Stimulated activated CD4-positive, alpha-beta T cell treated with anti-CD3 and anti-CD28 coated beads, TNF-alpha, amount 100 ng/mL, for 24 hours (primary cell): ENCODE measurements around the gene APPL2.

ENCODE experiments used
- DNase-seq, 3 experiments: peaks; one replicate each; pipeline ENCODE4 v3.0.0-alpha.2; 2020; ENCODE audit warnings: low read depth in 3 of 3

Gene APPL2

GRCh38 chr12:105222726-105223351 lies 13.1 kb downstream of the APPL2 start:
- DNase-seq = no peak

GRCh38 chr12:105222284-105222655 lies 13.7 kb downstream of the APPL2 start:
- no peak for DNase-seq

- no peak for DNase-seq
Observed at GRCh38 chr12:105221583-105222283, 14.2 kb downstream of the APPL2 start.

GRCh38 chr12:105220929-105221290 lies 15.1 kb downstream of the APPL2 start:
- no peak for DNase-seq

- no peak for DNase-seq
Observed at GRCh38 chr12:105220150-105220928, 15.6 kb downstream of the APPL2 start.

- no peak for DNase-seq
Observed at GRCh38 chr12:105219261-105220028, 16.5 kb downstream of the APPL2 start.

GRCh38 chr12:105218434-105218833 lies 17.5 kb downstream of the APPL2 start:
- no peak for DNase-seq

GRCh38 chr12:105214670-105215375 lies 21.2 kb downstream of the APPL2 start:
- DNase-seq = no peak

- DNase-seq = no peak
Observed at GRCh38 chr12:105214148-105214547, 21.8 kb downstream of the APPL2 start.

GRCh38 chr12:105212438-105212837 lies 23.5 kb downstream of the APPL2 start:
- DNase-seq = no peak

GRCh38 chr12:105209091-105209490 lies 26.9 kb downstream of the APPL2 start:
- no peak for DNase-seq

GRCh38 chr12:105206686-105207374 lies 29.1 kb downstream of the APPL2 start:
- no peak for DNase-seq

GRCh38 chr12:105205322-105206048 lies 30.5 kb downstream of the APPL2 start:
- DNase-seq = no peak

GRCh38 chr12:105204916-105205315 lies 31.1 kb downstream of the APPL2 start:
- peak in 2 of 3 experiments; percentile 5 to 42 for DNase-seq

- no peak for DNase-seq
Observed at GRCh38 chr12:105204127-105204526, 31.8 kb downstream of the APPL2 start.

- DNase-seq = no peak
Observed at GRCh38 chr12:105202202-105202601, 33.8 kb downstream of the APPL2 start.

GRCh38 chr12:105201299-105201698 lies 34.7 kb downstream of the APPL2 start:
- DNase-seq = no peak

- DNase-seq = no peak
Observed at GRCh38 chr12:105200385-105200784, 35.6 kb downstream of the APPL2 start.

- DNase-seq = no peak
Observed at GRCh38 chr12:105198961-105199360, 37.0 kb downstream of the APPL2 start.

GRCh38 chr12:105196090-105196489 lies 39.9 kb downstream of the APPL2 start:
- DNase-seq = no peak
